ENCODE measurements around the gene ARHGAP26.

The ARHGAP26 gene

GRCh38 chr5:142769793-142770649, at the start of gene ARHGAP26:
TSS of gene ARHGAP26 (plus strand) at chr5:142770377. CDS start at chr5:142770762, 385 bp downstream.
- peak; percentile 95 for DNase-seq

GRCh38 chr5:142720641-142721271, 49.4 kb upstream of the ARHGAP26 start:
- DNase-seq: no peak

GRCh38 chr5:142722146-142722545, 48.0 kb upstream of the ARHGAP26 start:
- no peak for DNase-seq

- no peak for DNase-seq
Observed at GRCh38 chr5:142722896-142723295, 47.3 kb upstream of the ARHGAP26 start.

- DNase-seq: no peak
Observed at GRCh38 chr5:142724821-142725220, 45.4 kb upstream of the ARHGAP26 start.

GRCh38 chr5:142725231-142726187, 44.7 kb upstream of the ARHGAP26 start:
- DNase-seq: no peak

- no peak for DNase-seq
Observed at GRCh38 chr5:142726188-142726731, 43.9 kb upstream of the ARHGAP26 start.

GRCh38 chr5:142727735-142728047, 42.5 kb upstream of the ARHGAP26 start:
- no peak for DNase-seq

GRCh38 chr5:142735323-142736246, 34.6 kb upstream of the ARHGAP26 start:
- DNase-seq: no peak

GRCh38 chr5:142736247-142736632, 33.9 kb upstream of the ARHGAP26 start:
- DNase-seq: no peak

- no peak for DNase-seq
Observed at GRCh38 chr5:142737179-142737578, 33.0 kb upstream of the ARHGAP26 start.

- DNase-seq: no peak
Observed at GRCh38 chr5:142740474-142741242, 29.5 kb upstream of the ARHGAP26 start.

- DNase-seq: no peak
Observed at GRCh38 chr5:142743592-142744441, 26.4 kb upstream of the ARHGAP26 start.

- no peak for DNase-seq
Observed at GRCh38 chr5:142745268-142745667, 24.9 kb upstream of the ARHGAP26 start.

GRCh38 chr5:142746532-142747433, 23.4 kb upstream of the ARHGAP26 start:
- DNase-seq: no peak

GRCh38 chr5:142748132-142748531, 22.0 kb upstream of the ARHGAP26 start:
- no peak for DNase-seq

GRCh38 chr5:142748568-142749249, 21.5 kb upstream of the ARHGAP26 start:
- DNase-seq: peak; percentile 75

GRCh38 chr5:142749321-142749720, 20.9 kb upstream of the ARHGAP26 start:
- peak; percentile 19 for DNase-seq

Data from CD4-positive, alpha-beta T cell treated with Interleukin-17A for 4 hours (primary cell).